Skeletal muscle satellite cell (primary cell): ENCODE results near the gene EML1.

ENCODE experiments used
- H3K27me3 ChIP-seq: 2 replicates; pipeline ENCODE4 v1.7.0; 2013; ENCODE audit warnings: low read length; ENCODE audit not compliant: control insufficient read depth, insufficient read depth
- H3K36me3 ChIP-seq: 2 replicates; pipeline ENCODE4 v1.7.0; 2013; ENCODE audit warnings: mild to moderate bottlenecking, control low read depth, low read length; ENCODE audit not compliant: insufficient read depth
- H3K4me1 ChIP-seq: 2 replicates; pipeline ENCODE4 v1.7.0; 2013; ENCODE audit warnings: low read length; ENCODE audit not compliant: control insufficient read depth, insufficient read depth
- H3K4me2 ChIP-seq: 2 replicates; pipeline ENCODE4 v1.7.0; 2013; ENCODE audit warnings: mild to moderate bottlenecking, low read length
- H3K4me3 ChIP-seq: 2 replicates; pipeline ENCODE4 v1.7.0; 2013; ENCODE audit warnings: low read length
- H3K9ac ChIP-seq: 2 replicates; pipeline ENCODE4 v1.7.0; 2013; ENCODE audit warnings: mild to moderate bottlenecking, low read depth, low read length, moderate library complexity
- H3K9me3 ChIP-seq: replicated peaks from 2 replicates; pipeline ENCODE4 v1.7.0; 2013; ENCODE audit warnings: mild to moderate bottlenecking, control low read depth, low read length

Gene EML1

DNA sequence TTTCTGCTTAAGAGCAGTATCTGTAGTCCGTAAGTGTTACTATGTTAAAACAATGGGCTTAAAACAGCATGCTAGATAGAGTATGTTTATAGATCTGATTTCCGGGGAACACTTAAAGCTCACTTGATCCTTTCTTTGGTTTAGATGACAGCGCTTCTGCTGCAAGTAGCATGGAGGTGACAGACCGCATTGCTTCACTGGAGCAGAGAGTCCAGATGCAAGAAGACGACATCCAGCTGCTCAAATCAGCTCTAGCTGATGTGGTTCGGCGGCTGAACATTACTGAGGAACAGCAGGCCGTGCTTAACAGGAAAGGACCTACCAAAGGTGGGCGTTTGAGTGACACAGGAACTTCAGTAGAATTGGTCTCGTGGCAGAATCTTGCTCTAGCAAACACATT, 57.5 kb downstream of the EML1 start:
- Histone ChIP-seq H3K9ac (no peak overlapping the region), H3K36me3 (peaks cover 13% of the 10 kb centered on the region), H3K9me3 (no peaks in the 10 kb centered on the region), H3K4me3 (no peak overlapping the region), H3K4me2 (no peak overlapping the region), H3K27me3 (no peaks in the 10 kb centered on the region), H3K4me1 (peaks cover 11% of the 10 kb centered on the region)

DNA sequence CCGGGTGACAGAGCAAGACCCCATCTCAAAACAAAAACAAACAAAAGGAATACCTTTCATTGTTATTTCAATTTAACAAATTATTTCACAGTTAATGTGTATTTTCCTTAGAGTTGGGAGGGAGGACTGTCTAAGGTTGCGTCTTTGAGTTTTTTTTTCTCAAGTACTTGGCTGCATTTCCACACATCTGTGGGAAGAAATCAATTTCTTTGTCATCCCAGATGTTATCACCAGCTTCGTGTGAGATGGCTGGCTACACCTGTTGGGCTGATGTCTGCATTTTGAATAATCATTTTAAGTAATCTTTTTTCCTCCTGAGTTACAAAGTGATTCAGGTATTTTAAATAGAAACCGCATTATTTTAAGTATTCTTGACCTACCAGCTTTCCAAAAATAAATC, 59.4 kb downstream of the EML1 start:
- no peaks in the 10 kb centered on the region for H3K27me3 ChIP-seq
- H3K4me2 ChIP-seq, result no peak overlapping the region
- no peak overlapping the region for H3K4me3 ChIP-seq
- H3K9ac ChIP-seq, result no peak overlapping the region
- H3K9me3 ChIP-seq, result no peaks in the 10 kb centered on the region
- H3K36me3 ChIP-seq, result peaks cover 13% of the 10 kb centered on the region
- H3K4me1 ChIP-seq, result peaks cover 11% of the 10 kb centered on the region

DNA sequence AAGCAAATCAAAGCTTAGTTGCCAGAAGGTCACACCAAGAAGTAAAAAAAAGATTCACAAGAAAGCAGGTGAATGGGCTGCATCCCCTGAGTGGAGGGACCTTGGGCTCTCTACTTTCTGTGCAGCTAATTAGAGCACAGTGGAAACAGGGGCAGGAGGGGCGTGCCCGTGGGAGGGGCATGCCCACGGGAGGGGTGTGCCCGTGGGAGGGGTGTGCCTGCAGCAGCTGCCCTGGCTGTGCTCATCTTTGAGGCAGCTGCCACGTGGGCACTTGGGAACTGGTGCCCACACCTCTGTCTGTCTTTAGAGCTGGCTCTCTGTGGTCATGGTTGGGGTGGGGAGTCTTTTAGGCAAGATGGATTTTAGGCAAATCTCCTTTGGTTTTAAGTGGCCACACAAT, 60.0 kb downstream of the EML1 start:
- Histone ChIP-seq H3K9ac (no peak overlapping the region), H3K36me3 (peaks cover 13% of the 10 kb centered on the region), H3K4me1 (peaks cover 11% of the 10 kb centered on the region), H3K4me3 (no peak overlapping the region), H3K9me3 (no peaks in the 10 kb centered on the region), H3K27me3 (no peaks in the 10 kb centered on the region), H3K4me2 (peak overlapping the region; percentile 12)

DNA sequence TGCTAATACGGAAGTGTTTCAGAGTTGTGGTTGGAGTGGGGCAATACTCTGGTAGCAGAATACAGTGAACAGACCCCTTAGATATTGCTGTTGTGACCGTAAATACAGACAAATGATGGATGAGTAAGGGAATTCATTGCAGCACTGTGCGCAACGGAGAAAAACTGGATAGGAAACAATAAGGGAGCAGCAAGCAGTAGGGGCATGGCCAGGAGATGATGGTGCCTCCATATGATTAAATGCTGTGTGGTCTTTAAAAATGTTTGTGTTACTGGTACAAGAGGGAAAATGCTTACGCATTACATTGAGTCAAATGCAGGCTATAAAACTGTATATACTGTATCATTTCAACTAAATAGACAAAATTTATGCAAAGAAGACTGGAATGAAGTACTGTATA, 61.6 kb downstream of the EML1 start:
- Histone ChIP-seq H3K9ac (no peak overlapping the region), H3K9me3 (no peaks in the 10 kb centered on the region), H3K4me1 (peaks cover 11% of the 10 kb centered on the region), H3K36me3 (peaks cover 13% of the 10 kb centered on the region), H3K4me3 (no peak overlapping the region), H3K4me2 (no peak overlapping the region), H3K27me3 (no peaks in the 10 kb centered on the region)

DNA sequence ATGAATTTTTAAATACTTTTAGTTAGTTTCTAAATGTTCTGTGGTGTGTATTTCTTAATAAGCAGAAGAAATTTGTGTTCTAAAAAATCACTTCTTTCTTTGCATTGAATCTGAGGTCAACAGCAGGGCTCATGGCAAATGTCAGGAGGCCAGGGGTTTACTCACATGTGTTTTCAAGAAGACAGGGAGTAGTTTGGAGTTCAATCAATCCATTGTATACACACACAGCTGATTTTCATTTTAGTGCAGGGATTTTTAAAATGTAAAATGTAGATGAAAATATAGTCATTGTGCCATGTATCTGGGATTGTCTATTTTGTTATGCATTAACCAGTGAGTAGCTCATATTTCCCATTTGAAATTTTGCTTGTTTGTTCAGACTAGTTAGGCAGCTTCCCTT, 62.1 kb downstream of the EML1 start:
- Histone ChIP-seq H3K4me1 (peaks cover 11% of the 10 kb centered on the region), H3K4me3 (no peak overlapping the region), H3K4me2 (no peak overlapping the region), H3K9ac (no peak overlapping the region), H3K27me3 (no peaks in the 10 kb centered on the region), H3K9me3 (no peaks in the 10 kb centered on the region), H3K36me3 (peaks cover 13% of the 10 kb centered on the region)

DNA sequence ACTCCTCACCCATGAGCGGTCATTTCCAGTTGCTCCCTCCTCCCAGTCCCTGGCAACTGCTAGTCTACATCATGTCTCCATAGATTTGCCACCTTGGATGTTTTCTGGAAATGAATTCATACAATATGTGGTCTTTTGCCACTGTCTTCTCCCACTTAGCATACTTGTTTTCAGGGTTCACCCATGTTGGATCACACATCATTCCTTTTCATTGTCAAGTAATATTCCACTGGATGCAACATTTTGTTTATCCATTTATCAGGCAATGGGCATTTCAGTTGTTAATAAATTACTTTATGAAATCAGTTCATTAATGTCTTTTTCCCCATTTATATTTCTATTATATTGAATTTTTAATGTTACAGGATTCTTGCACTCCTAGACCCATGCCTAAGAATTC, 64.3 kb downstream of the EML1 start:
- Histone ChIP-seq H3K9me3 (no peaks in the 10 kb centered on the region), H3K4me1 (peaks cover 17% of the 10 kb centered on the region), H3K9ac (no peak overlapping the region), H3K36me3 (no peaks in the 10 kb centered on the region), H3K4me2 (no peak overlapping the region), H3K4me3 (no peak overlapping the region), H3K27me3 (no peaks in the 10 kb centered on the region)

DNA sequence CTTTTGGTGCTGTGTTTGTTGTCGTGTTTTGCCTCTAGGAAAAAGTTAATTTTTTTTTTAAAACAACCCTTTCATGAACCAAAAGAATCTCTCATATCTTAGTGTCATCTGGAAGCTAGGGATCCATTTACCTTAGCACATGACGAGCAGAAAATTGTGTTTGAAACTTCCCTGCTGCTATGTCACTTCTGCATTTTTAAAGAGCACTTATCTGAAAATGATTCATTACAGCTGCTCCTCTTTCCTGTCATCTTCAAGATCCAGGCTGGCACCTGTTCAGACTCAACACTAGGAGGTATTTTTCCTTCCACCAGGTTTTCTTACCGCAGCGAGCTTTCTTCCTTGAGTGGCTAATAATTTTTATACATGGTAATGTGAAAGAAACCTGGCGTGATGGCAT, 67.0 kb downstream of the EML1 start:
- no peaks in the 10 kb centered on the region for H3K36me3 ChIP-seq
- H3K9ac ChIP-seq, result no peak overlapping the region
- H3K4me1 ChIP-seq, result peaks cover 13% of the 10 kb centered on the region
- H3K9me3 ChIP-seq, result no peaks in the 10 kb centered on the region
- no peaks in the 10 kb centered on the region for H3K27me3 ChIP-seq
- no peak overlapping the region for H3K4me3 ChIP-seq
- no peak overlapping the region for H3K4me2 ChIP-seq

DNA sequence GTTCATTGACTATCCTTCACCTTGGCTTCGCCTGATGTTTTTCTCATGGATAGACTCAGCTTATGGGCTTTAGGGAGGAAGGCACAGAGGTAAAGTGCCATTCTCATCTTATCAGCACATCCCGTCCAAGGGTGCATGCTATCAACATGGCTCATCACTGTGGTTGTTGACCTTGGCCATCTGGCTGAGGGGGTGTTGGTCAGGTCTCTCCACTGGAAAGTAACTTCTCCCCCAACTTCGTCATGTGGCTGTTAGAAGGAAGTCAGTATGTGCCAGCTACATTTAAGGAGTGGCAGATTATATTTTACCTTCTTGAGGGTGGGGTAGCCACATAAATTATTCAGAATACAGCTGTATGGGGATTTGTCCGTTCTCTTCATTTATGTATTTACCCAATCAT, 68.9 kb downstream of the EML1 start:
- Histone ChIP-seq H3K4me1 (peaks cover 13% of the 10 kb centered on the region), H3K4me2 (peak overlapping the region; percentile 31), H3K4me3 (no peak overlapping the region), H3K9me3 (no peaks in the 10 kb centered on the region), H3K9ac (no peak overlapping the region), H3K27me3 (no peaks in the 10 kb centered on the region), H3K36me3 (no peaks in the 10 kb centered on the region)

DNA sequence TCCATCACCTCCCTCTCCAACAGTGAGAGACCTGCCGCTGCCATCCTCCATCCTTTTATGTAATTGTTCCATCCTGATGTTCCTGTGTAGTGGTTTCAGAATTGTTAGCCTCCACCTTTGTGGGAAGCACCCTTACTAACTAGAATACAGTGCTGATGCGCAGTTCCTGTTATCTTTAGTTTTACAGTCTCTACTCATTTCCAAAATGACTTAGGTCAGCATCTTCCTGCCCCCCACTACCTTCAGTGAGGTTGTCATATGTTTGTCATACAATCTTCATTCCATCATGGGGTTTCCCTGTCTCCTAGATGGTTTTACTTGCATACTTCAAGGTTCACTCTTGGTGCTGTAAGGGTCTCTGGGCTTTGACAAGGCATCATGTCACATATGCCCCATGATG, 69.8 kb downstream of the EML1 start:
- Histone ChIP-seq H3K4me1 (peaks cover 13% of the 10 kb centered on the region), H3K27me3 (no peaks in the 10 kb centered on the region), H3K9me3 (no peaks in the 10 kb centered on the region), H3K9ac (no peak overlapping the region), H3K4me2 (no peak overlapping the region), H3K36me3 (no peaks in the 10 kb centered on the region), H3K4me3 (no peak overlapping the region)

DNA sequence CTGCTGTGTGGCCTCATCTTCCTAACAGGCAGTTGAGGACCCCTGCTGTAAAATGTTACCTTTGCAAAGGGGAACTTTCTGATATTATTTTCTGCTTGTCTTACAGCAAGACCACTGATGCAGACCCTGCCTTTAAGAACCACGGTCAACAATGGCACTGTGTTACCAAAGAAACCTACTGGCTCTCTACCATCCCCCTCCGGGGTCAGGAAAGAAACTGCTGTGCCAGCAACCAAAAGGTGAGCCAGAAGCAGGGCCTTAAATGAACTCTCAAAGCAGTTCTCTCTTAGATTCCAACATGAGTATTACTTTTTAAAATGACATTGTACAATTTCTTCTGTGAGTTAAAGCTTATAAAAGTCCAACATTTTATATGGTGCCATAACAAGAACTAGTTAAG, 72.2 kb downstream of the EML1 start:
- Histone ChIP-seq H3K9ac (no peak overlapping the region), H3K4me1 (peaks cover 13% of the 10 kb centered on the region), H3K4me2 (no peak overlapping the region), H3K27me3 (no peaks in the 10 kb centered on the region), H3K9me3 (no peaks in the 10 kb centered on the region), H3K36me3 (no peaks in the 10 kb centered on the region), H3K4me3 (no peak overlapping the region)

DNA sequence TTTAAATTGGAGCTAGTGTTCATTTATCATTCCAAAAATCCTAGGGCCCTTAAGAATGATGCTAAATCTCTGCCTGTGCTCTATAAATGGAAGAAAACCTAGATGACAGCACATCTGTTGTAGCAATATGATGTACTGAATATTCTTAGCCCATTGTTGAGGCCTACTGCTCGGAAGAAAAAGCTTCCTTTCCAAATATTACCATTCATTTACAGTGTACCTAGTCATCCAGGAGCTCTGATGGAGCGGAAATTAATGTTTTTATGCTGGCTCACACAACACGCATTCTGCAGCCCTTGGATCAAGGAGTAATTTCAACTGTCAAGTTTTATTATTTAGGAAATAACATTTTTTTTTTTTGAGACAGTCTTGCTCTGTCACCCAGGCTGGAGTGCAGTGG, 77.4 kb downstream of the EML1 start:
- no peaks in the 10 kb centered on the region for H3K27me3 ChIP-seq
- H3K9ac ChIP-seq, result no peak overlapping the region
- H3K4me1 ChIP-seq, result no peaks in the 10 kb centered on the region
- H3K9me3 ChIP-seq, result no peaks in the 10 kb centered on the region
- no peak overlapping the region for H3K4me2 ChIP-seq
- H3K36me3 ChIP-seq, result no peaks in the 10 kb centered on the region
- no peak overlapping the region for H3K4me3 ChIP-seq

DNA sequence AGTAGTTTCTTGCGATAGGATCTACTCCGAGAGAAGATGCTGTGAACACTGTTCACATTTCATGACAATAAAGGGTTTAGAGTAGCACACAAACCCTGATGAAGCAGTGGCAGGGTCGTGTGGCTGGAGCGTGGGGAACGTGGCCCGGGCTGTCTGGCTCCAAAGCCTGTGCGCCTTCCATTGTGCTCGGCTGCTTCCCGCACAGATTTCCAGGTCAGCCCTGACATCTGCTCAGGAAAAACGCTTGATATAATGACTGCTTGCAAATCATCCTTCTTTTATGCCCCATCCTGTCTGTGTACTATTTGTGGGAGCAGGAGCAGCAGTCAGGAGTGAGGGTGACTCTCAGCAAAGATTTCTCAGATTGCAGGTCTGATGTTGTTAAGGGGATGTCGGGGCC, 78.6 kb downstream of the EML1 start:
- H3K36me3 ChIP-seq, result no peaks in the 10 kb centered on the region
- no peaks in the 10 kb centered on the region for H3K27me3 ChIP-seq
- no peak overlapping the region for H3K4me3 ChIP-seq
- no peaks in the 10 kb centered on the region for H3K4me1 ChIP-seq
- H3K4me2 ChIP-seq, result no peak overlapping the region
- no peaks in the 10 kb centered on the region for H3K9me3 ChIP-seq
- H3K9ac ChIP-seq, result no peak overlapping the region
